ENCODE measurements around the gene PNPLA7. TPM values are rescaled to one million over a fixed set of nuclear protein-coding genes. Genes with fewer than 3 reads are reported as not detected.

Gene PNPLA7
- total and polyA plus RNA-seq, 2 of the 13 experiments (the other 11 are each of a cell fraction or from before 2014, with no cell fraction given) = 0.42 to 1.5 TPM

- TF ChIP-seq ZNF850 (CRISPR knock-in tag; conservative IDR thresholded peaks at IDR 0.05) = no peak
- TF ChIP-seq PHF8 (CRISPR knock-in tag; IDR thresholded peaks at IDR 0.05) = peak; percentile 95
- TF ChIP-seq ETV6 (CRISPR knock-in tag; conservative IDR thresholded peaks at IDR 0.05) = peak; percentile 66; the same call in 1 of the 2 replicates
- TF ChIP-seq ONECUT2 (CRISPR knock-in tag; IDR thresholded peaks at IDR 0.05) = 0 out of 2 replicates have a peak, but pooled peaks have one; percentile 13
- peak; percentile 98 for TF ChIP-seq ZFX (CRISPR knock-in tag; IDR thresholded peaks at IDR 0.05; ENCODE audit: low read depth)
- no peak for TF ChIP-seq FIP1L1 (IDR thresholded peaks at IDR 0.05; ENCODE audit: borderline replicate concordance, insufficient read depth, low read depth, low read length)
- TF ChIP-seq, protein P1, sequence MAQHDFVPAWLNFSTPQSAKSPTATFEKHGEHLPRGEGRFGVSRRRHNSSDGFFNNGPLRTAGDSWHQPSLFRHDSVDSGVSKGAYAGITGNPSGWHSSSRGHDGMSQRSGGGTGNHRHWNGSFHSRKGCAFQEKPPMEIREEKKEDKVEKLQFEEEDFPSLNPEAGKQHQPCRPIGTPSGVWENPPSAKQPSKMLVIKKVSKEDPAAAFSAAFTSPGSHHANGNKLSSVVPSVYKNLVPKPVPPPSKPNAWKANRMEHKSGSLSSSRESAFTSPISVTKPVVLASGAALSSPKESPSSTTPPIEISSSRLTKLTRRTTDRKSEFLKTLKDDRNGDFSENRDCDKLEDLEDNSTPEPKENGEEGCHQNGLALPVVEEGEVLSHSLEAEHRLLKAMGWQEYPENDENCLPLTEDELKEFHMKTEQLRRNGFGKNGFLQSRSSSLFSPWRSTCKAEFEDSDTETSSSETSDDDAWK (CRISPR knock-in tag; IDR thresholded peaks at IDR 0.05) = no peak
- no peak for TF ChIP-seq ZNF678 (CRISPR knock-in tag; IDR thresholded peaks at IDR 0.05)
- TF ChIP-seq JDP2 (CRISPR knock-in tag; IDR thresholded peaks at IDR 0.05; ENCODE audit: borderline replicate concordance) = no peak; the same call in 1 of the 2 replicates
- 0 out of 2 replicates have a peak, but pooled peaks have one; percentile 23 for TF ChIP-seq ZSCAN9 (CRISPR knock-in tag; IDR thresholded peaks at IDR 0.05; ENCODE audit: borderline replicate concordance)
- TF ChIP-seq FOXO1 (CRISPR knock-in tag; IDR thresholded peaks at IDR 0.05) = peak; percentile 52; the same call in 1 of the 2 replicates
- no peak for TF ChIP-seq ELF4 (CRISPR knock-in tag; IDR thresholded peaks at IDR 0.05; ENCODE audit: borderline replicate concordance)
- no peak for TF ChIP-seq DPF2 (CRISPR knock-in tag; IDR thresholded peaks at IDR 0.05; ENCODE audit: borderline replicate concordance, low read depth)
- TF ChIP-seq, protein P2, sequence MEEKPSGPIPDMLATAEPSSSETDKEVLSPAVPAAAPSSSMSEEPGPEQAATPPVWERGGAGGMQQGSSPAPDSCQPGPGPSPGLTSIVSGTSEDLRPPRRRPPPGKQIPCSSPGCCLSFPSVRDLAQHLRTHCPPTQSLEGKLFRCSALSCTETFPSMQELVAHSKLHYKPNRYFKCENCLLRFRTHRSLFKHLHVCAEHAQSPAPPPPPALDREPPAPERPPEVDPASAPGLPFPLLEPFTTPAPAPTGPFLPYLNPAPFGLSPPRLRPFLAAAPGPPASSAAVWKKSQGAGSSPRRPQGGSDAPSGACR (CRISPR knock-in tag; IDR thresholded peaks at IDR 0.05) = no peak
- TF ChIP-seq HOXA9 (CRISPR knock-in tag; IDR thresholded peaks at IDR 0.05; ENCODE audit: borderline replicate concordance) = peak; percentile 89; the same call in 1 of the 2 replicates
- no peak for TF ChIP-seq ZIK1 (CRISPR knock-in tag; IDR thresholded peaks at IDR 0.05; ENCODE audit: borderline replicate concordance, low read depth)
- peak; percentile 88 for TF ChIP-seq MAZ (IDR thresholded peaks at IDR 0.05; ENCODE audit: borderline replicate concordance, low read depth, low read length)
- TF ChIP-seq MAZ (CRISPR knock-in tag; IDR thresholded peaks at IDR 0.05; ENCODE audit: low read depth) = peak; percentile 98
- peak; percentile 93 for TF ChIP-seq GABPA (IDR thresholded peaks at IDR 0.05; ENCODE audit: low read depth, low read length)
- TF ChIP-seq GABPA (CRISPR knock-in tag; IDR thresholded peaks at IDR 0.05; ENCODE audit: low read depth) = peak; percentile 90
- peak; percentile 83 for TF ChIP-seq MXD4 (CRISPR knock-in tag; IDR thresholded peaks at IDR 0.05)
- no peak for TF ChIP-seq GPN1 (CRISPR knock-in tag; IDR thresholded peaks at IDR 0.05; ENCODE audit: borderline replicate concordance)
- TF ChIP-seq SP1 (IDR thresholded peaks at IDR 0.05) = no peak
- peak; percentile 61 for TF ChIP-seq SP1 (CRISPR knock-in tag; IDR thresholded peaks at IDR 0.05)
- TF ChIP-seq ZNF552 (CRISPR knock-in tag; IDR thresholded peaks at IDR 0.05; ENCODE audit: borderline replicate concordance) = no peak
- no peak for TF ChIP-seq FOXP1 (IDR thresholded peaks at IDR 0.05)
- TF ChIP-seq FOXP1 (CRISPR knock-in tag; IDR thresholded peaks at IDR 0.05) = no peak
- TF ChIP-seq ZNF224 (CRISPR knock-in tag; IDR thresholded peaks at IDR 0.05) = no peak
- TF ChIP-seq ZNF672 (CRISPR knock-in tag; IDR thresholded peaks at IDR 0.05) = 0 out of 2 replicates have a peak, but pooled peaks have one; percentile 56
- TF ChIP-seq ATF5 (CRISPR knock-in tag; IDR thresholded peaks at IDR 0.05; ENCODE audit: low read depth) = no peak
- no peak for TF ChIP-seq ATRX (CRISPR knock-in tag; IDR thresholded peaks at IDR 0.05; ENCODE audit: borderline replicate concordance)
Measured at GRCh38 chr9:137578518-137579258, 28.5 kb upstream of the PNPLA7 start, which contains the start of gene DPH7 (continued).

All from HepG2 (cell line).